Prostate gland (tissue), 2 donors: ENCODE data around the gene MAD1L1.

ENCODE experiments used
- POLR2A ChIP-seq: fragments of 450-650 bp; IDR thresholded peaks from one replicate; pipeline ENCODE4 v1.6.1; 2016; ENCODE audit warnings: antibody characterized with exemption, mild to moderate bottlenecking
- POLR2AphosphoS5 ChIP-seq: sonication (generic); formaldehyde crosslinking; IDR thresholded peaks from one replicate; pipeline ENCODE4 v1.6.1; 2017; ENCODE audit warnings: antibody characterized with exemption
- TF ChIP-seq, protein P1 (sequence below), 4 experiments: fragments of 200-600 bp in 2 of 4; fragments of 450-650 bp in 2 of 4; sonication (generic) in 2 of 4; IDR thresholded peaks; 1 replicate in 3 of 4; 2 replicates in 1 of 4; pipeline ENCODE4 v1.5.1; 2016 to 2019; ENCODE audit warnings: antibody characterized with exemption in 4 of 4, mild to moderate bottlenecking in 2 of 4, moderate library complexity in 2 of 4

DNA sequence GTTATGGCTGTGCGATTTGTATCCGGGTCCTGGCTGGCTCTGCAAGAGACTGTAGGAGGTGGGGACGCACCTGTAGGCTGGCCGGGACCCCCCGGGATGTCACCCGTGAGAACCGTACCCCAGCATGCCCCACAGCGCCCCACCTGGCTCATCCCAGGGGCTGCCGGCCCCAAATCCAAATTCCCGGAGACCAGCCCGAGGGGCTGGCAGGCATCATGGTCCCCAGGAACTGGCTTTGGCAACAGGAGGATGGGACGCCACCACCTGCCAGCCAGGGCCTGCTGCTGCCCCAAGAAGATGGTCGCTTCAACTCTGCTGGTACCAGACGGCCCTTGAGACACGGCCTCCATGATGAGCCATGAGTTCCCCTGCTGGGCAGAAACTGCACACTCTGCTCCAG is 323.3 kb downstream of the MAD1L1 start:
- TF ChIP-seq, protein P1, sequence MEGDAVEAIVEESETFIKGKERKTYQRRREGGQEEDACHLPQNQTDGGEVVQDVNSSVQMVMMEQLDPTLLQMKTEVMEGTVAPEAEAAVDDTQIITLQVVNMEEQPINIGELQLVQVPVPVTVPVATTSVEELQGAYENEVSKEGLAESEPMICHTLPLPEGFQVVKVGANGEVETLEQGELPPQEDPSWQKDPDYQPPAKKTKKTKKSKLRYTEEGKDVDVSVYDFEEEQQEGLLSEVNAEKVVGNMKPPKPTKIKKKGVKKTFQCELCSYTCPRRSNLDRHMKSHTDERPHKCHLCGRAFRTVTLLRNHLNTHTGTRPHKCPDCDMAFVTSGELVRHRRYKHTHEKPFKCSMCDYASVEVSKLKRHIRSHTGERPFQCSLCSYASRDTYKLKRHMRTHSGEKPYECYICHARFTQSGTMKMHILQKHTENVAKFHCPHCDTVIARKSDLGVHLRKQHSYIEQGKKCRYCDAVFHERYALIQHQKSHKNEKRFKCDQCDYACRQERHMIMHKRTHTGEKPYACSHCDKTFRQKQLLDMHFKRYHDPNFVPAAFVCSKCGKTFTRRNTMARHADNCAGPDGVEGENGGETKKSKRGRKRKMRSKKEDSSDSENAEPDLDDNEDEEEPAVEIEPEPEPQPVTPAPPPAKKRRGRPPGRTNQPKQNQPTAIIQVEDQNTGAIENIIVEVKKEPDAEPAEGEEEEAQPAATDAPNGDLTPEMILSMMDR (IDR thresholded peaks at IDR 0.05) = no peak
- TF ChIP-seq POLR2A (no peak), POLR2AphosphoS5 (no peak)
